PC-3 (cell line): ENCODE measurements around the gene MYLK4. TPM values are rescaled to one million over a fixed set of nuclear protein-coding genes. Genes with fewer than 3 reads are reported as not detected.
A peak's percentile ranks its signal among the peaks of the same experiment; 100 is the strongest.

Experiments
- ATAC-seq: fragments of 200-7000 bp; cut with Tn5 transposase; 2 replicates; pipeline ENCODE4 v1.9.1; 2020; ENCODE audit warnings: mild to moderate bottlenecking, moderate library complexity
- BruUV-seq: library from RNA; stranded (reverse); fragments of 400-500 nt; replicated peaks from 2 replicates; lab custom pipeline; 2021; lab: Mats Ljungman, UMichigan
- CTCF ChIA-PET: fragments of 300-600 bp; sonication (Branson Sonifier 250); formaldehyde crosslinking; loops from one replicate; lab custom pipeline; 2022; ENCODE audit warnings: antibody characterized with exemption; lab: Charles Lee
- POLR2A ChIA-PET: fragments of 300-600 bp; sonication (Branson Sonifier 250); formaldehyde crosslinking; loops from one replicate; lab custom pipeline; 2022; ENCODE audit warnings: antibody characterized with exemption; ENCODE audit not compliant: unreplicated experiment; lab: Charles Lee
- DNase-seq: peaks from one replicate; pipeline ENCODE4 v3.0.0-alpha.2; 2015
- H2AFZ ChIP-seq: fragments of 300-600 bp; sonication (generic); 2 replicates; pipeline ENCODE4 v1.6.0; 2016; ENCODE audit warnings: antibody characterized with exemption, low read length
- H3F3A ChIP-seq: fragments of 300-600 bp; sonication (generic); one replicate; pipeline ENCODE4 v1.6.0; 2017; ENCODE audit warnings: antibody characterized with exemption, low read length, control low read depth, mild to moderate bottlenecking; ENCODE audit not compliant: unreplicated experiment
- H3K27ac ChIP-seq: fragments of 300-600 bp; sonication (generic); 2 replicates; pipeline ENCODE4 v1.5.1; 2016; ENCODE audit warnings: mild to moderate bottlenecking, low read length
- H3K27me3 ChIP-seq: fragments of 300-600 bp; sonication (generic); 2 replicates; pipeline ENCODE4 v1.6.1; 2016; ENCODE audit warnings: low read length, mixed read lengths
- H3K36me3 ChIP-seq: fragments of 300-600 bp; sonication (generic); 2 replicates; pipeline ENCODE4 v1.6.1; 2016; ENCODE audit warnings: low read depth, mixed run types, low read length, mixed read lengths
- H3K4me1 ChIP-seq: fragments of 300-600 bp; sonication (generic); 2 replicates; pipeline ENCODE4 v1.5.1; 2016; ENCODE audit warnings: low read length; ENCODE audit not compliant: insufficient read depth
- H3K4me2 ChIP-seq: fragments of 300-600 bp; sonication (generic); 2 replicates; pipeline ENCODE4 v1.6.0; 2016; ENCODE audit warnings: low read length
- H3K4me3 ChIP-seq: fragments of 300-600 bp; sonication (generic); 2 replicates; pipeline ENCODE4 v1.5.1; 2016; ENCODE audit warnings: mild to moderate bottlenecking, low read length, mixed read lengths
- H3K79me2 ChIP-seq: fragments of 300-600 bp; sonication (generic); 2 replicates; pipeline ENCODE4 v1.6.1; 2017; ENCODE audit warnings: low read length, mixed read lengths
- H3K9ac ChIP-seq: fragments of 300-600 bp; sonication (generic); 2 replicates; pipeline ENCODE4 v1.6.0; 2016; ENCODE audit warnings: mild to moderate bottlenecking, low read length
- H3K9me2 ChIP-seq: fragments of 300-600 bp; sonication (generic); replicated peaks from 2 replicates; pipeline ENCODE4 v1.6.1; 2016; ENCODE audit warnings: mixed run types, low read length, mixed read lengths
- H3K9me3 ChIP-seq: fragments of 300-600 bp; sonication (generic); 2 replicates; pipeline ENCODE4 v1.6.1; 2016; ENCODE audit warnings: low read length, mixed read lengths
- H4K20me1 ChIP-seq: fragments of 300-600 bp; sonication (generic); 2 replicates; pipeline ENCODE4 v1.6.1; 2016; ENCODE audit warnings: low read length, mixed read lengths
- CTCF ChIP-seq: fragments of 300-600 bp; sonication (generic); conservative IDR thresholded peaks from 2 replicates; pipeline ENCODE4 v1.5.1; 2017; ENCODE audit warnings: antibody characterized with exemption, low read depth, mild to moderate bottlenecking, low read length
- EZH2 ChIP-seq: fragments of 300-600 bp; sonication (generic); IDR thresholded peaks from one replicate; pipeline ENCODE4 v1.6.1; 2017; ENCODE audit warnings: antibody characterized with exemption, mild to moderate bottlenecking, low read length; ENCODE audit not compliant: unreplicated experiment
- EZH2phosphoT487 ChIP-seq: fragments of 300-600 bp; sonication (generic); IDR thresholded peaks from 2 replicates; pipeline ENCODE4 v1.6.1; 2018; ENCODE audit warnings: mild to moderate bottlenecking, antibody characterized with exemption, low read length, borderline replicate concordance
- intact Hi-C: fragments of 100-400 bp; cut with micrococcal nuclease; formaldehyde crosslinking; loops from 2 replicates; pipeline ENCODE4 v1.9.0; 2023
- total RNA-seq: library from RNA; depleted of rRNA; stranded (reverse); fragments of >200 nt; gene quantifications from 2 replicates; pipeline ENCODE4 v1.2.3, GENCODE V29; 2014

Gene MYLK4
- total RNA-seq, 1 experiment from 2014 or later: 0.11 TPM

- H3F3A ChIP-seq: no peaks in the 10 kb centered on the region
- peaks cover 48% of the 10 kb centered on the region for H3K4me1 ChIP-seq
- no peak for DNase-seq
- no peaks in the 10 kb centered on the region for H4K20me1 ChIP-seq
- ChIA-PET POLR2A (no interaction called here), CTCF (no interaction called here)
- H2AFZ ChIP-seq: no peak overlapping the region
- no peaks in the 10 kb centered on the region for H3K36me3 ChIP-seq
- no peak for ATAC-seq
- H3K9me3 ChIP-seq: no peaks in the 10 kb centered on the region
- TF ChIP-seq EZH2 (no peak), CTCF (no peak)
- BruUV-seq: no TSS peak
- no peak overlapping the region for H3K27ac ChIP-seq
- intact Hi-C loops: loop anchor here (5.0 kb wide), 3 partner anchors 101 to 436 kb away; no protein-coding TSS in a partner anchor
- no peaks in the 10 kb centered on the region for H3K27me3 ChIP-seq
- H3K79me2 ChIP-seq: no peaks in the 10 kb centered on the region
- H3K9me2 ChIP-seq: no peaks in the 10 kb centered on the region
- H3K4me3 ChIP-seq: no peak overlapping the region
- no peak overlapping the region; the same call in 1 of the 2 replicates for H3K9ac ChIP-seq
- no peak overlapping the region for H3K4me2 ChIP-seq
Observed at GRCh38 chr6:2632976-2633584, 117.6 kb downstream of the MYLK4 start.

- Histone ChIP-seq H3K9me2 (no peaks in the 10 kb centered on the region), H3K27ac (peak overlapping the region; percentile 94), H2AFZ (no peak overlapping the region), H3K36me3 (no peaks in the 10 kb centered on the region), H3K27me3 (no peaks in the 10 kb centered on the region), H3K79me2 (no peaks in the 10 kb centered on the region), H3K4me2 (no peak overlapping the region), H3F3A (no peaks in the 10 kb centered on the region), H4K20me1 (no peaks in the 10 kb centered on the region), H3K4me1 (peaks cover 48% of the 10 kb centered on the region), H3K9ac (no peak overlapping the region), H3K4me3 (no peak overlapping the region), H3K9me3 (no peaks in the 10 kb centered on the region)
- TF ChIP-seq EZH2 (no peak), CTCF (no peak), EZH2phosphoT487 (no peak)
- ChIA-PET CTCF (no interaction called here), POLR2A (no interaction called here)
- DNase-seq (no peak), ATAC-seq (no peak)
- BruUV-seq: no TSS peak
- intact Hi-C loops: loop anchor here (5.0 kb wide), 3 partner anchors 100 to 435 kb away; no protein-coding TSS in a partner anchor
Observed at GRCh38 chr6:2632368-2632767, 118.4 kb downstream of the MYLK4 start.

GRCh38 chr6:2630891-2631571, 119.7 kb downstream of the MYLK4 start:
- Histone ChIP-seq H2AFZ (no peak overlapping the region), H3K4me3 (peak overlapping the region; percentile 25; the same call in 1 of the 2 replicates), H3K36me3 (no peaks in the 10 kb centered on the region), H3K79me2 (no peaks in the 10 kb centered on the region), H3K27me3 (no peaks in the 10 kb centered on the region), H3K9ac (peak overlapping the region; percentile 75), H3K4me2 (peak overlapping the region; percentile 52), H3K27ac (peak overlapping the region; percentile 94), H3K9me3 (no peaks in the 10 kb centered on the region), H4K20me1 (no peaks in the 10 kb centered on the region), H3K9me2 (no peaks in the 10 kb centered on the region), H3K4me1 (peaks cover 48% of the 10 kb centered on the region), H3F3A (no peaks in the 10 kb centered on the region)
- TF ChIP-seq EZH2: no peak
- no peak for TF ChIP-seq EZH2phosphoT487
- no peak for TF ChIP-seq CTCF
- TSS peak; percentile 76 for BruUV-seq
- ATAC-seq (peak; percentile 54), DNase-seq (peak; percentile 54)
- intact Hi-C loops: loop anchor here (2.0 to 5.0 kb wide), 5 partner anchors 20 to 942 kb away; no protein-coding TSS in a partner anchor
- ChIA-PET CTCF (no interaction called here), POLR2A (no interaction called here)
